ENCODE results near the gene CSPG5.

CSPG5 gene

GRCh38 chr3:47612879-47613278 lies 34.2 kb upstream of the CSPG5 start:
- TF ChIP-seq CTCF (IDR thresholded peaks at IDR 0.05; ENCODE audit: insufficient read depth, missing control alignments), result no peak
- DNase-seq (ENCODE audit: insufficient read length, low spot score) (no peak), FAIRE-seq (no peak)

GRCh38 chr3:47612178-47612577 lies 33.5 kb upstream of the CSPG5 start:
- FAIRE-seq, result no peak

GRCh38 chr3:47611576-47611975 lies 32.9 kb upstream of the CSPG5 start:
- no peak for FAIRE-seq
- TF ChIP-seq CTCF (IDR thresholded peaks at IDR 0.05; ENCODE audit: insufficient read depth, missing control alignments), result no peak
- no peak for DNase-seq (ENCODE audit: insufficient read length, low spot score)

More at GRCh38 chr3:47612178-47612577, 33.5 kb upstream of the CSPG5 start:
- TF ChIP-seq CTCF (IDR thresholded peaks at IDR 0.05; ENCODE audit: insufficient read depth, missing control alignments), result no peak
- DNase-seq (ENCODE audit: insufficient read length, low spot score), result no peak

- no peak for FAIRE-seq
- no peak for TF ChIP-seq CTCF (IDR thresholded peaks at IDR 0.05; ENCODE audit: insufficient read depth, missing control alignments)
- no peak for DNase-seq (ENCODE audit: insufficient read length, low spot score)
Measured at GRCh38 chr3:47610583-47610982, 31.9 kb upstream of the CSPG5 start.

GRCh38 chr3:47607335-47607734 lies 28.7 kb upstream of the CSPG5 start:
- TF ChIP-seq CTCF (IDR thresholded peaks at IDR 0.05; ENCODE audit: insufficient read depth, missing control alignments), result no peak
- FAIRE-seq (no peak), DNase-seq (ENCODE audit: insufficient read length, low spot score) (no peak)

GRCh38 chr3:47606165-47606564 lies 27.5 kb upstream of the CSPG5 start:
- no peak for DNase-seq (ENCODE audit: insufficient read length, low spot score)
- TF ChIP-seq CTCF (IDR thresholded peaks at IDR 0.05; ENCODE audit: insufficient read depth, missing control alignments), result no peak
- FAIRE-seq, result no peak

- DNase-seq (ENCODE audit: insufficient read length, low spot score) (no peak), FAIRE-seq (no peak)
- no peak for TF ChIP-seq CTCF (IDR thresholded peaks at IDR 0.05; ENCODE audit: insufficient read depth, missing control alignments)
Measured at GRCh38 chr3:47605652-47606051, 27.0 kb upstream of the CSPG5 start.
